GM18526 (cell line): ENCODE measurements around the gene IRF2.

ENCODE experiments used
- POLR2A ChIP-seq: IDR thresholded peaks from 3 replicates; pipeline ENCODE4 v1.6.1; 2011; ENCODE audit not compliant: insufficient read length; ENCODE audit errors: extremely low read depth

Gene IRF2

GRCh38 chr4:184368290-184368689 is 106.1 kb downstream of the IRF2 start:
- no peak for TF ChIP-seq POLR2A

- TF ChIP-seq POLR2A, result no peak
These were observed 110.0 kb downstream of the IRF2 start for GRCh38 chr4:184364100-184364921.

GRCh38 chr4:184363258-184363657 is 111.1 kb downstream of the IRF2 start:
- no peak for TF ChIP-seq POLR2A

GRCh38 chr4:184362396-184362795 is 112.0 kb downstream of the IRF2 start:
- no peak for TF ChIP-seq POLR2A

GRCh38 chr4:184361443-184361842 is 112.9 kb downstream of the IRF2 start:
- no peak for TF ChIP-seq POLR2A

- no peak for TF ChIP-seq POLR2A
These were observed 114.5 kb downstream of the IRF2 start for GRCh38 chr4:184359888-184360287.

GRCh38 chr4:184358521-184359232 is 115.7 kb downstream of the IRF2 start:
- no peak for TF ChIP-seq POLR2A

- TF ChIP-seq POLR2A, result no peak
These were observed 116.6 kb downstream of the IRF2 start for GRCh38 chr4:184357772-184358171.

GRCh38 chr4:184357165-184357564 is 117.2 kb downstream of the IRF2 start:
- TF ChIP-seq POLR2A, result no peak

GRCh38 chr4:184356366-184356765 is 118.0 kb downstream of the IRF2 start:
- no peak for TF ChIP-seq POLR2A

- no peak for TF ChIP-seq POLR2A
These were observed 118.5 kb downstream of the IRF2 start for GRCh38 chr4:184355857-184356256.

- no peak for TF ChIP-seq POLR2A
These were observed 119.2 kb downstream of the IRF2 start for GRCh38 chr4:184355111-184355604.

- no peak for TF ChIP-seq POLR2A
These were observed 121.5 kb downstream of the IRF2 start for GRCh38 chr4:184352891-184353290.

- no peak for TF ChIP-seq POLR2A
These were observed 122.5 kb downstream of the IRF2 start for GRCh38 chr4:184351560-184352451.

GRCh38 chr4:184350964-184351363 is 123.4 kb downstream of the IRF2 start:
- no peak for TF ChIP-seq POLR2A
